NOMO-1 treated with DMSO at 0.1 percent for 48 hours (cell line): ENCODE results near the gene PTK6.

Experiments used
- DNase-seq: peaks from one replicate; lab custom pipeline; 2025; ENCODE audit not compliant: unreplicated experiment; lab: John Stamatoyannopoulos, UW

Gene PTK6

GRCh38 chr20:63532449-63532971 is 4.7 kb downstream of the PTK6 start:
- no peak for DNase-seq

- no peak for DNase-seq
These were observed 5.3 kb downstream of the PTK6 start for GRCh38 chr20:63531686-63532448.

GRCh38 chr20:63530788-63531160 is 6.4 kb downstream of the PTK6 start:
- DNase-seq, result no peak

GRCh38 chr20:63529861-63530787 is 7.1 kb downstream of the PTK6 start:
- DNase-seq, result no peak

- DNase-seq, result no peak
These were observed 7.9 kb downstream of the PTK6 start for GRCh38 chr20:63529180-63529860.

- DNase-seq, result no peak
These were observed 10.0 kb downstream of the PTK6 start for GRCh38 chr20:63527184-63527583.

GRCh38 chr20:63525971-63526370 is 11.2 kb downstream of the PTK6 start:
- DNase-seq, result peak; percentile 61

- DNase-seq, result no peak
These were observed 12.0 kb downstream of the PTK6 start for GRCh38 chr20:63525185-63525584.

- DNase-seq, result no peak
These were observed 14.1 kb downstream of the PTK6 start for GRCh38 chr20:63522981-63523611.

- DNase-seq, result no peak
These were observed 14.9 kb downstream of the PTK6 start for GRCh38 chr20:63522091-63522868.

GRCh38 chr20:63521602-63522001 is 15.6 kb downstream of the PTK6 start:
- no peak for DNase-seq

GRCh38 chr20:63520934-63521601 is 16.1 kb downstream of the PTK6 start:
- peak; percentile 33 for DNase-seq

GRCh38 chr20:63520504-63520933 is 16.7 kb downstream of the PTK6 start, which contains the start of gene PPDPF:
TSS of gene PPDPF (plus strand) at chr20:63520765. CDS start at chr20:63521309, 544 bp downstream.
- peak; percentile 54 for DNase-seq

GRCh38 chr20:63519668-63520503 is 17.3 kb downstream of the PTK6 start:
- DNase-seq, result peak; percentile 41

GRCh38 chr20:63518946-63519667 is 18.1 kb downstream of the PTK6 start:
- no peak for DNase-seq

- DNase-seq, result no peak
These were observed 18.8 kb downstream of the PTK6 start for GRCh38 chr20:63518351-63518861.
